Cardiac septum (tissue), 1 donor: ENCODE results near the gene INHBC. TPM values are rescaled to one million over a fixed set of nuclear protein-coding genes. Genes with fewer than 3 reads are reported as not detected.
"Not testable (repeated sequence)": the region's sequence is repeated elsewhere in the genome, so short reads cannot be mapped to it uniquely, and the experiment has no call there.

Source experiments
- DNase-seq: peaks from one replicate; pipeline ENCODE4 v3.0.0-alpha.2; 2020; ENCODE audit warnings: low spot score
- intact Hi-C: fragments of 100-400 bp; cut with DNase I; formaldehyde crosslinking; loops from one replicate; pipeline ENCODE4 v1.14.0; 2022
- total RNA-seq: library from RNA; stranded (reverse); fragmentation: NEBNext Ultra II Directional; extraction: Animal tissue kit (Norgen Biotek cat#: 25700); gene quantifications from one replicate; pipeline ENCODE4 v1.2.1, GENCODE V29; 2021
- donor health status: DM: no; HTN: no; CAD: no.

Gene INHBC
- total RNA-seq, 1 donor from 2014 or later: not detected

DNA sequence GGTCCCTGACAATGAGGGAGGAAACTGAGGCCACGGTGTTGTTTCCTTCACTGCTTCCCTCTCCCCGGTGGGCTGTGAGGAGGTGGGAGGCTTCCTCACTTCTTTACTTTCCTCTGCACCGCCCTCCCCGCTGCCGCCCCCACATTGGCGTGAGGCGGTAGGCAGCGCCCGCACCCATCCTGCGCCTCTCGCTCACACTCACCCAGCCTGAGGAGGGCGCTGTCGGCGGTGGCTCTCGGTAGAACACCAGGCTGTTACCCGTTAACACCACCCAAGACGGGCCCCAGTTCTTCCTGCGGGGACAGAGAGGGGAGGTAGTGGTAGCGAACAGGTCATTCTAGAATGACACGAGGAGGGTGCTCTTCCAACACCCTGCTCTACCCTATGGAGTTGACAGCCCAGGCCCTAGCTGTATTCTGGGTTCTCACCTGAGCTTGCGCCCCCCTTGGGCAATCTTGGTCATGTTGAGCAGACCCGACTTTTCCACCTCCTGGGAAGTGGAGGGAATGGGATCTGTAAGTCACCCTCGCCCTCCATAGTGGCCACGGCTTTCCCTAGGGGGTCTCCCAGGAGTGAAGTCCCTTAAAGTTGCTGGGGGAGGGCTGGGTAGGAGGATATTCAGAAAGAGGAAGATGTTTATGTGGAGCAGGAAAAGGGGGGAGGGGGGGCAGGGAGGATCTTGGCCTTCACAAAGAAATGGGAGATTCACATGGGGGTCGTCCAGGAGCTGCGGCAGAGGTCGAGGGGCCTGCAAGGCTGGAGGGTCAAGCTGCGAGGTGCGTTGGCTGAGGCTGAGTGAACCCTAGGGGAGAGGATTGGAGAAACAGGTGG lies 41.8 kb downstream of the INHBC start:
- intact Hi-C loops: no loop called here
- DNase-seq: no peak

DNA sequence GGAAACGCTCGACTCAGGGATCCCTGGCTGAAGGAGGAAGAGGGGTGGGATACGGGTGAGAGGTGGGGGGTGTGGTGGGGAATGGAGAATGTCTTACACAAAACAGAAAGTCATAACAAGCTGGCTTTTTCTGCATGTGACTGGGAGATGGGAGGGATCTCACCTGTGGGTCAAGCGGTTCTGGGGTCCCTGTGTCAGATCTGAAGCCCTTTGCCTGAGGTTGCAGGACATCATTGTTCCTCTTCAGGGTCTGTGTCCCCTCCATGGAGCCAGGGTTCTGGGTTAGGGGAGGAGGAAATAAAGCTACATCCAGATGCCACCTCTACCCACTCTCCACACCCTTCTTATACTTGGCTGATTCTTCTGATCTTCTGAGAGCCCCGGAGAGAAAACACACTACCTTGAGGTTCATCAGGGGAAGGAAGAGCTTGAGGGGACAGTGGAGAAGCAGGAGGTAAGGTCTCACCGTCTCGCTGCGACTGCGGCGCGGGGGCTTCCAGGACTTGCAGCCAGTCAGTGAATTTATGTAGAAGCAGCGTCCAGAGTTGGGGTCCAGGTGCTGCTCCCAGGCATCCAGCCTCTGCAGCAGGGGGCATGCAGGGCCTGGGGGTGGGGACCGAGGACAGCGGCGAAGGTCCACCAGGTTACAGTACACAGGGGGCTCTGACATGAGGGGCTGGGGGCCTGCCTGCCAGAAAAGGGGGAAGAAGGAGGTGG lies 42.6 kb downstream of the INHBC start:
- no peak for DNase-seq
- intact Hi-C loops: no loop called here

DNA sequence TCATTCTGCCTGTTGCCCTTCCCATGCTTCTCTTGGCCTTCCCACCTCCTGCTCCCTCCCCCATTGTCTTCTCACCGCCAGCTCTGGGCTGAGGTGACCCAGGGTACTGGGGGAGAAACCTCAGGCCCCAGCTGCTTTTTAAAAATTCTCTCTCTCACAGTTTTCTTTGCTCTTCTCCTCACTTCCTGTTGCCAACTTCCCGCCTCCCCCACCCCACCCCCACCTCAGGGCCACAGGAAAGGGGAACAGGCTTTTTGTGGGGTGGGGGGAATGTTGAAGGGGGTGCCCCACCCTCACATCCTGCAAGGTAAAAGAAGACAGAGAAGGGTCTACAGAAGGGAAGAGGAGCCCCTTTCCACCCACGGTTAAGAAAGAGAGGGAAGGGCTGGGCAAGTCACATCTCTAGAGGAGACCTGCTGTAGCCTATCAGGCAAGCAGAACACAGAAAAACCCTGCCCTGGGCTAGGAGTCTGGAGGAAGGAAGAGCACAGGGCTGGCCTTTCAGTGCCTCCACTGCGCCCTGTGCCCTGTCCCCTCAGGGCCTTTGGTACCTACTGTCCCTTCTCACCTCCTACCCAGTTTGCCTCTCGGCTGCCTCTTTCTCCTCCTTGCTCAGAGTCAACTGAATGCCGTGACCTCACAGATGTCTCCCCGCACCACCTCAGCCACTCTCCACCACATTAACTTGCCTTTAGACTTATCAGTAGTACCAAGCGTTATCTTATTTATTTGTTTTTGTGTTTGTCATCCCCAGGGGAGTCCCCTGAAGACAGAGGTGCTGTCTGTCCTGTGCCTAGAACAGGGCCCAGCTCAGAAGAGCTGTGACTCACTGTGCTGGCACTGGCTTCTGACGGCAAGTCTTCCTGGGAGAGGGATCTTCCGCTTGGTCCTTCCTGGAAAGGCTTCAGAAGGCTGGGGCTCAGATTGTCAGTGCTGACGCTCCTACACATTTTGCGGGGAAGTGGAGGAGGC lies 43.4 kb downstream of the INHBC start:
- no peak for DNase-seq

DNA sequence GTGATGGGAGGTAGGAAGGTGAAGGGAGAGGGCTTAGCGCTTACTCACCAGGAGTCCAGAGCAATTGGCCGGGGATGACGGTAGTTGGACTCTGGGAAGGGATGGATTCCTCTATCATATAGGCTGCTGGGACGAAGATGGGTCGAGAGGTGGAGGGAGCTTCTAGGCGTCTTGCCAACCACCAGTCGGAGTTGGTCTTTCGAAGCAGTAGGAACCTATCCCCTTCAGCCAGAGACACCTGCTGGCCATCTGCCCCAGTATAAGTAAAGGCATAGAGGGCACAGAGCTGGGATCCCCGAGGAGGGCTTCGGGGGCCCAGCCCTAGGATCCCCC lies 44.4 kb downstream of the INHBC start:
- DNase-seq: no peak
- intact Hi-C loops: no loop called here

More for the DNA sequence above, 43.4 kb downstream of the INHBC start:
- intact Hi-C loops: no loop called here

DNA sequence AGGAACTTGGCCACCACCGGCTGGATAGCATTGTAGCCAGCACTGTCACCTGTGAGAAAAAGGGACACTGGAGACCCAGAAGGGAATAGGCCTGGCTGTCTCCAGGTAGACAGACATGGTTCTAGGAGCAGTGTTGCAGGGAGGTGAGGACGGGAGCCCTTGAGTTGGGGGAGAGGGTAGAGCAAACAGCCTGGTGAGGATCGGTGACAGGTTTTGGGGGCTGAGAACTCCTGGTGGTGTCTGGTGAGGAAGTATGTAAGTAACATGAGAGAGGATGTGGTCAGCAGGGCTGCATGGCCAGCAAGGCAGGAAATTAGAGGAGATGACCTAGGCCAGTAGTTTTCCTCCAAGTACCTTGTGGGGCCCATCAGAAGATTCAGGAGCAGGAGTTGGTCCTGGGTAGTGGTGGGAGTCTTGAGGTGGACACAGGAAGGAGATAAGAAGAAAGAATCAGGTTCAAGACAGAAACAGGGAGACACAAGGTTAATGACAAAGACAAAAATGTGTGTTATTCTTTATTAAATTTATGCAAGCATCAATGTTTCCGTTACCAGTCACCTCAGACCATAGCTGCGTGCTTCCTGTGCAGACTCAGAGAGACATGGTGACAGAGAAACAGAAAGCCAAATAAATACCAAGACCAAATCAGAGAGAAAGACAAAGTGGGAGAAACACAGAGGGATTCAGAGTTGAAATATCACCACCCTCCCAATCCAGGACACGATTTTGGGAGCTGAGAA lies 45.0 kb downstream of the INHBC start, which contains the start of gene ARHGAP9:
ARHGAP9 (minus strand) TSS at position 491 of the 740 bp plus-strand sequence; CDS start at position 31, 460 bp downstream.
- DNase-seq: no peak
- intact Hi-C loops: no loop called here

DNA sequence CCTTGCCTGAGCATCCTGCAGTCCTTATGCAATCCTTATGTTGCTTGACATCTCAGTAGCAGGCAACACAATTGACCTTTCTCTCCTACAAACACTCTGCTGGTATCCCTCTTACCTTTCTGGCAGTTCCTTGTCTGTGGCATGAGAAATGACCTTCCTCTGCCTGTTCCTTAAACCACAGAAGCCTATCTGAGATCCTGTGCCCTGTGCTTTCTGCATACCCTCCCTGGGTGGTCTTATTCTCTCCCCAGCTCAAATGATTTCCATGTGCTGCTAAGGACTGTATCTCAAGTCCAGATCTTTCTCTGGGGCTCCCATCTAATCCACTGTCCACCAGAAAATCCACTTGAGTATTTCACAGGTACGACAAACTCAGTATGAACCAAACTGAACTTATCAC lies 47.1 kb downstream of the INHBC start:
- no peak for DNase-seq
- intact Hi-C loops: no loop called here

DNA sequence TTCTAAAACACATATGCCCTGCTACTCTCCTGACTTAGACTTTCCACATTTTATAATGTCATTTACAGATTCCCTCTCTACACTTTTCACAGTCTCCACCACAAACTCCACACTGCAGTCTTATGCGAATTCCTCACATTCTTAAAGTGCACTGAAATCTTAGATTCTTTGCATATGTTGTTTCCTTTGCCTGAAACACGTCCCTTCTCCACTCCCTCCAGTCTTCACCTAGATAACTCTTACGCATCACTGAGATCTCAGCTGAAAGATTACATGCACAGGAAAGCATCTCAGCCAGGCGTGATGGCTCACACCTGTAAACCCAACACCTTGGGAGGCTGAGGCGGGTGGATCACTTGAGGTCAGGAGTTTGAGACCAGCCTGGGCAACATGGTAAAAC lies 48.9 kb downstream of the INHBC start:
- DNase-seq: no peak
- intact Hi-C loops: no loop called here

DNA sequence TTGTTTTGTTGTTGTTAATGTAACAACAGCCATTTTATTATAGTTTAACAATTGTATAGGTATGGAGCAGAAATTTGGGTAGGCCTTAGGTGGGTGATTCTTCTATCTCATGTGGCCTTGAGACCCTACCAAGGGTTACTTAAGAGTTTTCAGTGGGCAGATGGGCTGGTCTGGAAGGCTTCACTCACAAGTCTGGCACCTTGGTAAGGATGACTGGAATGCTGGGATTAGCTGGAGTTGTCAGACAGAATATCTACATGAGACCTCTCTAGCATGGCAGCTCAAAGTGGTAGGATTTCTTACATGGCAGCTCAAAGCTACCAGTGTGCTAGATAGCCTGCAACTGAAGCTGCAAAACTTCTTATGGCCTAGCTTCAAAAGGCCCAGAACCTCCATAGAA lies 51.1 kb downstream of the INHBC start:
- no peak for DNase-seq
- intact Hi-C loops: loop anchor here (5.0 kb wide), 1 partner anchor 37 kb away; the partner anchor contains the start of genes DDIT3 and MBD6

DNA sequence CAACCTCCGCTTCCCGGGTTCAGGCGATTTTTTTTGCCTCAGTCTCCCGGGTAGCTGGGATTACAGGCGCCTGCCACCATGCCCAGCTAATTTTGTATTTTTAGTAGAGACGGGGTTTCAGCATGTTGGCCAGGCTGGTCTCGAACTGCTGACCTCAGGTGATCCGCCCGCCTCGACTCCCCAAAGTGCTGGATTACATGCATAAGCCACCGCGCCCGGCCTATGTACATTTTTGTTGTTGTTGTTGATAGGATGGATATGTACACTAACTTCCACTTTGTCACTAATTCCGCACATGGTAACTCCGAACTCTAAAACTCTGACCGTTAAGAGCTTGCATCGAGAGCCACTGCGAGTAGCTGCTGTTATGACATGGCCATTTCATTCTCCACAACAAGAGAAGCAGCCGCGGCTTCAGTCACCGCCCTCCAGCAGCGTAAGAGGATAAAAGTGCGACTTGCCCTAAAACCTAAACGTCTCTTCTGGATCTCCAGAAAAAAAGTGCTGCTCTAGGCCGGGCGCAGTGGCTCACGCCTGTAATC lies 52.5 kb downstream of the INHBC start:
- intact Hi-C loops: loop anchor here (5.0 kb wide), 1 partner anchor 35 kb away; the partner anchor contains the start of genes DDIT3 and MBD6
- DNase-seq: no peak

DNA sequence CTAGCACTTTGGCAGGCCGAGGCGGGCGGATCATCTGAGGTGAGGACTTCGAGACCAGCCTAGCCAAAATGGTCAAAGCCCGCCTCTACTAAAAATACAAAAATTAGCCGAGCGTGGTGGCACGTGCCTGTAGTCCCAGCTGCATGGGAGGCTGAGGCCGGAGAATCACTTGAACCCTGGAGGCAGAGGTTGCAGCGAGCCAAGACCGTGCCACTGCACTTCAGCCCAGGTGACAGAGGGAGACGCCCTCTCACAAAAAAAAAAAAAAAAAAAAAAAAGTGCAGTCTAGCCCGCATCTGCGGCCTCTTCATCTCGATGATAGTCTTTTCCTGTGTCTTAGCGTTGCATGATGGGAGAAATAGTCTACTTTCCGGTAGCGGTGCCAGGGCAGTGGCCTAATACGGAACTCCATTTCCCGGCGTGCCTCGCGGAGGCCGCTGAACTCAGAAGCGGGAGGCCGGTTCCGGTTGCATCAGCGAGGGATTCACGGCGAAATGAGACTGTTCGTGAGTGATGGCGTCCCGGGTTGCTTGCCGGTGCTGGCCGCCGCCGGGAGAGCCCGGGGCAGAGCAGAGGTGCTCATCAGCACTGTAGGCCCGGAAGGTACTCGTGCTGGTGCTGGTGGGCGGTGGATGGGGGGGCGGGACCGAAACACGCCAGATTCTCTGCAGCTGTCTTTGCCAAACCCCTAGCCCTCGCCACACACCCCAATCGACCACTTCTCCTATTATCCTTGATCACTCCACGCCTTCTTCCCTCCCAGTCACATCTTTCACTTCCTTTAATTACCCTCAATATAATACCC lies 53.2 kb downstream of the INHBC start, which contains the start of gene MARS1:
MARS1 (plus strand) TSS at position 472 of the 805 bp plus-strand sequence; CDS start at position 495, 23 bp downstream.
- peak; percentile 97 for DNase-seq
- intact Hi-C loops: loop anchor here (5.0 kb wide), 1 partner anchor 35 kb away; the partner anchor contains the start of genes DDIT3 and MBD6

DNA sequence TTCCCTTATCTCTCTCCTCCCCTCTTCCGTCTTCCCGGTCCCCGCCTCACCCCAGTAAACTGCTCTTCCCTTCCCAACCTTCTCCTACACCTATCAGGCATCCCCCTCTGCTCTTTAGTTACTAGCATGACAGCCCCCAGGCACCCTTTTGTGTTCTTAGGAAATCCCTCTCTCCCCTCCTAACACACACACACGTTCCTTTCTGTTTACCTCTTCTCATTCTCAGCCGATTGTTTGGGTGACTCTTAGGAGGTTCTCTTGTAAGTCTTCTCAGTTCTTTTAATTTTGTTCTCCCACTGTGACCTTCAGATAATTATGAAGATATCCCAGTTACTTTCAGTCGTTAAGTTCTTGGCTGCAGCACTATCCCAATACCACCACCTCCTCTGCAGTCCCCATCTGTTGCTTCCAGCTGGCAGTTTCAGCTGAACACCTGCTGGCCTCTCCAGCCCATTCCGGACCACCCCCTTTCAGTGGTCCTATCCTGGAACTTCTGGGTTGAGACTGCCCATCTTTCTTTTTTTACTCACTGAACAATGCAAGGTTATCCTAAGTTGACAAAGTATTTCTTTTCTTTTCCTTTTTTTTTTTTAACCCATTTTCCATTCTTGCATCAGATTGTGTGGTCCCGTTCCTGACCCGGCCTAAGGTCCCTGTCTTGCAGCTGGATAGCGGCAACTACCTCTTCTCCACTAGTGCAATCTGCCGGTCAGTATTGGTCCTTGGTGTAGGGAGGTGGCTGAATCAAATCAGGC lies 54.0 kb downstream of the INHBC start:
- DNase-seq: peak; percentile 15
- intact Hi-C loops: loop anchor here (5.0 kb wide), 1 partner anchor 34 kb away; the partner anchor contains the start of genes DDIT3 and MBD6

DNA sequence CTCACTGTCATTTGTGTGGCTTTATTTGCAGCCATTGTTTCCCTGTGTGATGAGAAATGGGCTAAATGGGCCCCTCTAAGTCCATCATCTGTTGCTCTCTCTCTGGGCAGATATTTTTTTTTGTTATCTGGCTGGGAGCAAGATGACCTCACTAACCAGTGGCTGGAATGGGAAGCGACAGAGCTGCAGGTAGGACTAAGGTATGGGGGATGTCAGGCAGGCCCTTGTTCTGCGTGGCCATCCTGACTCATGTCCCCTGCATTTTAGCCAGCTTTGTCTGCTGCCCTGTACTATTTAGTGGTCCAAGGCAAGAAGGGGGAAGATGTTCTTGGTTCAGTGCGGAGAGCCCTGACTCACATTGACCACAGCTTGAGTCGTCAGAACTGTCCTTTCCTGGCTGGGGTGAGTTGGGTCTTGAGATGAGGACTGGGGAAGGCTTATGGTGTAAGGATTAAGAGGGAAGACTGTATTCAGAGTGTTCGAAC lies 54.6 kb downstream of the INHBC start:
- intact Hi-C loops: loop anchor here (5.0 kb wide), 1 partner anchor 33 kb away; the partner anchor contains the start of genes DDIT3 and MBD6

DNA sequence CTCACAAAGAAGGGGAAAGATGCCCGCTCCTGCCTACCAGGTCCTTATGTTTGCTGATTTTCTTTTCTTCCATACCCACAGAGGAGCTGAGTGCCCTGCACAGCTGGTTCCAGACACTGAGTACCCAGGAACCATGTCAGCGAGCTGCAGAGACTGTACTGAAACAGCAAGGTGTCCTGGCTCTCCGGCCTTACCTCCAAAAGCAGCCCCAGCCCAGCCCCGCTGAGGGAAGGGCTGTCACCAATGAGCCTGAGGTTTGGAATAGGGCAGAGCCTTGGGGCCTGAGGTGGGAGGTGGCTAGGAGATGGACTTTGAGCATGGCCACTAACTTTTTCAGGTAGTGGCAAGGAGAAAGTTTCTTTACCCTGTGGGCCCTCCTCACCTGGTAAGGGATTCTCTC lies 55.5 kb downstream of the INHBC start:
- DNase-seq: peak; percentile 44
- intact Hi-C loops: no loop called here

More for the DNA sequence above, 54.6 kb downstream of the INHBC start:
- peak; percentile 70 for DNase-seq

DNA sequence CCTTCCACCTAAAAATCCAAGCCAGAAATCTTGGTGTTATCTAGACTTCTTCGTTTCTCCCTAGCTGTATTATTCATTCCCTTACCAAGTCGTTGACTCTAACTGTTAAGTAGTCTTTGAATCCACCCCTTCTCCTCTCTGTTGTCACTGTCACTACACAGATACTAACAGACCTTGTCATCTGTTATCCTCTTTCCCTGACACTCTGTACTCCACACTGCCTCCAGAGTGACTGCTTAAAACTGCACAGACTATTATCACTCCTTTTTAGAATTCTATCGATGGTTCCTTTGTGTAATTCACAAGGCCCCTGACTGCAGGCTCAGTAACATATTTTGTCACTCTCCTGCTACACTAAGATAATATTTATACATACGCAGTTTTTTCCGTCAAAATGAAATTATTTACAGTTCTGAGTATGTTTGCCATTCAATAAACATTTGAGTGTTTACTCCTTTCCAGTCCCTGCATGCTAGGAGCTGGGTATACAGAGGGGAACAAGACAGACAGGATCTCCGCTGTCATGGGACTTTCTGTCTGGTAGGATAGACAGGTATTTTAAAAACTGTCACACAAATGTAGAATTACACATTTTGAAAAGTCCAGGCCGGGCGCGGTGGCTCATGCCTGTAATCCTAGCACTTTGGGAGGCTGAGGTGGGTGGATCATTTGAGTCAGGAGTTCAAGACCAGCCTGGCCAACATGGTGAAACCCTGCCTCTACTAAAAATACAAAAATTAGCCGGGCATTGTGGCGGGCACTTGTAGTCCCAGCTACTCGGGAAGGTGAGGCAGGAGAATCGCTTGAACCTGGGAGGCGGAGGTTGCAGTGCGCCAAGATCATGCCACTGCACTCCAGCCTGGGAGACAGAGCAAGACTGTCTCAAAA lies 57.1 kb downstream of the INHBC start:
- intact Hi-C loops: no loop called here
- DNase-seq: peak; percentile 7

DNA sequence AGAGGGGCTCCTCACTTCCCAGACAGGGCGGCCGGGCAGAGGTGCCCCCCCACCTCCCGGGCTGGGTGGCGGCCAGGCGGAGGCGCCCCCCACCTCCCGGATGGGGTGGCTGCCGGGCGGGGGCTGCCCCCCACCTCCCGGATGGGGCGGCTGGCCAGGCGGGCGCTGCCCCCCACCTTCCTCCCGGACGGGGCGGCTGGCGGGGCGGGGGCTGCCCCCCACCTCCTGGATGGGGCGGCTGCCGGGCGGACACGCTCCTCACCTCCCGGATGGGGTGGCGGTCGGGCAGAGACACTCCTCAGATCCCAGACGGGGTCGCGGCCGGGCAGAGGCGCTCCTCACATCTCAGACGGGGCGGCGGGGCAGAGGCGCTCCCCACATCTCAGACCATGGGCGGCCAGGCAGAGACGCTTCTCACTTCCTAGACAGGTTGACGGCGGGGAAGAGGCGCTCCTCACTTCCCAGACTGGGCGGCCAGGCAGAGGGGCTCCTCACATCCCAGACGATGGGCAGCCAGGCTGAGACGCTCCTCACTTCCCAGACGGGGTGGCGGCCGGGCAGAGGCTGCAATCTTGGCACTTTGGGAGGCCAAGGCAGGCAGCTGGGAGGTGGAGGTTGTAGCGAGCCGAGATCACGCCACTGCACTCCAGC lies 60.6 kb downstream of the INHBC start:
- DNase-seq, intact Hi-C loops: not testable (repeated sequence)
